Uterus (tissue), 2 donors: ENCODE data around the gene PCDHGA1.
"Not testable (repeated sequence)": the region's sequence is repeated elsewhere in the genome, so short reads cannot be mapped to it uniquely, and the experiment has no call there.

ENCODE experiments used
- CTCF ChIP-seq, 4 experiments: fragments of 200-600 bp in 2 of 4; fragments of 450-650 bp in 2 of 4; sonication (generic) in 2 of 4; IDR thresholded peaks; one replicate each; pipeline ENCODE4 v1.5.1; 2016 to 2019; ENCODE audit warnings: antibody characterized with exemption in 4 of 4, mild to moderate bottlenecking in 2 of 4, moderate library complexity in 1 of 4
- POLR2A ChIP-seq, 2 donors: fragments of 450-650 bp; IDR thresholded peaks; one replicate each; pipeline ENCODE4 v1.6.1; 2016; ENCODE audit warnings: antibody characterized with exemption in 2 of 2, mild to moderate bottlenecking in 1 of 2, moderate library complexity in 1 of 2

- not testable (repeated sequence) for TF ChIP-seq CTCF, POLR2A (IDR thresholded peaks at IDR 0.05)
Measured at GRCh38 chr5:141432308-141432707, 102.0 kb downstream of the PCDHGA1 start.
